HEK293 (cell line): Measurements from ENCODE around the gene PPP1CA.

Source experiments
- CTCF ChIA-PET: fragments of 350-600 bp; formaldehyde crosslinking; extraction: SDS; loops from one replicate; lab custom pipeline; 2021; ENCODE audit warnings: antibody characterized with exemption; lab: Yijun Ruan, JAX
- POLR2A ChIA-PET: fragments of 300-600 bp; formaldehyde crosslinking; extraction: SDS; loops from one replicate; lab custom pipeline; 2020; ENCODE audit warnings: antibody characterized with exemption, inconsistent platforms; lab: Yijun Ruan, JAX
- H3K27ac ChIP-seq: fragments of 200-500 bp; sonication (Bioruptor generic); 2 replicates; pipeline ENCODE4 v1.5.1; 2014; ENCODE audit warnings: low read depth, low read length, control low read depth, inconsistent platforms; ENCODE audit errors: extremely low read depth
- H3K36me3 ChIP-seq, 2 experiments: fragments of 200-500 bp in 1 of 2; sonication (Bioruptor generic) in 1 of 2; 1 replicate in 1 of 2; 2 replicates in 1 of 2; pipeline ENCODE4 v1.5.1; 2014 to 2017; ENCODE audit warnings: inconsistent platforms in 2 of 2, low read length in 2 of 2; ENCODE audit not compliant: control insufficient read depth in 2 of 2, insufficient read depth in 1 of 2
- H3K4me1 ChIP-seq: fragments of 200-500 bp; sonication (Bioruptor generic); 2 replicates; pipeline ENCODE4 v1.5.1; 2014; ENCODE audit warnings: mild to moderate bottlenecking, low read length, inconsistent platforms; ENCODE audit not compliant: control insufficient read depth, insufficient read depth
- H3K4me3 ChIP-seq: 2 replicates; pipeline ENCODE4 v1.5.1; 2011; ENCODE audit warnings: low read depth, mild to moderate bottlenecking, control low read depth, low read length, moderate library complexity
- H3K9me3 ChIP-seq: fragments of 200-500 bp; sonication (Bioruptor generic); 2 replicates; pipeline ENCODE4 v1.5.1; 2014; ENCODE audit warnings: low read depth, low read length, inconsistent platforms; ENCODE audit not compliant: control insufficient read depth, insufficient read depth
- BCL11B ChIP-seq: fragments of 450-650 bp; formaldehyde crosslinking; IDR thresholded peaks from 2 replicates; pipeline ENCODE4 v1.5.1; 2016; ENCODE audit warnings: low read depth, missing biosample characterization, missing genetic modification characterization
- EGR2 ChIP-seq: fragments of 450-650 bp; formaldehyde crosslinking; IDR thresholded peaks from 2 replicates; pipeline ENCODE4 v1.5.1; 2016; ENCODE audit warnings: low read depth, missing biosample characterization, missing genetic modification characterization
- HOXA7 ChIP-seq: sonication (generic); formaldehyde crosslinking; IDR thresholded peaks from 2 replicates; pipeline ENCODE4 v1.8.1; 2022; ENCODE audit warnings: missing genetic modification reagents, borderline replicate concordance
- KLF1 ChIP-seq: fragments of 450-650 bp; formaldehyde crosslinking; IDR thresholded peaks from 2 replicates; pipeline ENCODE4 v1.5.1; 2016; ENCODE audit warnings: missing biosample characterization, missing genetic modification characterization
- OVOL3 ChIP-seq: fragments of 450-650 bp; formaldehyde crosslinking; IDR thresholded peaks from 2 replicates; pipeline ENCODE4 v1.5.1; 2016; ENCODE audit warnings: missing biosample characterization, missing genetic modification characterization
- ZBTB20 ChIP-seq: fragments of 450-650 bp; formaldehyde crosslinking; IDR thresholded peaks from 2 replicates; pipeline ENCODE4 v1.5.1; 2016; ENCODE audit warnings: missing biosample characterization, missing genetic modification characterization
- ZFHX2 ChIP-seq: fragments of 450-650 bp; formaldehyde crosslinking; conservative IDR thresholded peaks from 2 replicates; pipeline ENCODE4 v1.5.1; 2016; ENCODE audit warnings: missing biosample characterization, missing genetic modification characterization
- ZFP69B ChIP-seq: fragments of 450-650 bp; formaldehyde crosslinking; IDR thresholded peaks from 2 replicates; pipeline ENCODE4 v1.5.1; 2016; ENCODE audit warnings: missing biosample characterization, missing genetic modification characterization
- ZIC2 ChIP-seq: fragments of 450-650 bp; formaldehyde crosslinking; IDR thresholded peaks from 2 replicates; pipeline ENCODE4 v1.5.1; 2016; ENCODE audit warnings: missing biosample characterization, missing genetic modification characterization
- ZNF140 ChIP-seq: fragments of 450-650 bp; formaldehyde crosslinking; IDR thresholded peaks from 2 replicates; pipeline ENCODE4 v1.5.1; 2016; ENCODE audit warnings: missing biosample characterization, missing genetic modification characterization
- ZNF155 ChIP-seq: fragments of 450-650 bp; formaldehyde crosslinking; IDR thresholded peaks from 2 replicates; pipeline ENCODE4 v1.5.1; 2016; ENCODE audit warnings: missing biosample characterization, missing genetic modification characterization
- ZNF398 ChIP-seq: fragments of 450-650 bp; formaldehyde crosslinking; IDR thresholded peaks from 2 replicates; pipeline ENCODE4 v1.5.1; 2017; ENCODE audit warnings: missing biosample characterization, missing genetic modification characterization
- ZNF473 ChIP-seq: fragments of 450-650 bp; formaldehyde crosslinking; IDR thresholded peaks from 2 replicates; pipeline ENCODE4 v1.5.1; 2017; ENCODE audit warnings: missing biosample characterization, missing genetic modification characterization
- ZNF596 ChIP-seq: fragments of 450-650 bp; IDR thresholded peaks from 2 replicates; pipeline ENCODE4 v1.5.0; 2018; ENCODE audit warnings: missing biosample characterization, mild to moderate bottlenecking, missing genetic modification characterization, moderate library complexity
- ZNF707 ChIP-seq: fragments of 450-650 bp; formaldehyde crosslinking; IDR thresholded peaks from 2 replicates; pipeline ENCODE4 v1.5.1; 2016; ENCODE audit warnings: missing biosample characterization, missing genetic modification characterization
- ZNF791 ChIP-seq: fragments of 450-650 bp; formaldehyde crosslinking; IDR thresholded peaks from 2 replicates; pipeline ENCODE4 v1.5.1; 2016; ENCODE audit warnings: missing biosample characterization, missing genetic modification characterization
- ZNF837 ChIP-seq: fragments of 450-650 bp; formaldehyde crosslinking; IDR thresholded peaks from 2 replicates; pipeline ENCODE4 v1.5.1; 2016; ENCODE audit warnings: missing biosample characterization, missing genetic modification characterization
- TF ChIP-seq, protein P1 (sequence below): fragments of 450-650 bp; formaldehyde crosslinking; IDR thresholded peaks from 2 replicates; pipeline ENCODE4 v1.5.1; 2016; ENCODE audit warnings: missing biosample characterization, missing genetic modification characterization
- TF ChIP-seq, protein P2 (sequence below): fragments of 450-650 bp; formaldehyde crosslinking; IDR thresholded peaks from 2 replicates; pipeline ENCODE4 v1.5.1; 2016; ENCODE audit warnings: missing biosample characterization, missing genetic modification characterization
- TF ChIP-seq, protein P3 (sequence below): fragments of 450-650 bp; formaldehyde crosslinking; IDR thresholded peaks from 2 replicates; pipeline ENCODE4 v1.5.1; 2016; ENCODE audit warnings: missing biosample characterization, missing genetic modification characterization

The PPP1CA gene

GRCh38 chr11:67366961-67367760 is 34.5 kb downstream of the PPP1CA start:
- ChIA-PET POLR2A (interaction anchor here (0.6 to 1.3 kb wide), 2 partner anchors 12 to 23 kb away, joined by 4 to 6 read pairs; no protein-coding TSS in a partner anchor), CTCF (interaction anchor here (0.7 to 30.4 kb wide), 6 partner anchors 10 to 595 kb away, joined by 3 to 898 read pairs (median 10); partner anchors contain the start of genes CLCF1 and RAD9A)
- TF ChIP-seq ZNF398 (no peak), ZIC2 (tag by site-specific recombination) (peak; percentile 30; the same call in 1 of the 2 replicates), HOXA7 (no peak), OVOL3 (tag by site-specific recombination) (no peak), ZNF837 (tag by site-specific recombination) (no peak), ZNF707 (no peak), ZNF473 (tag by site-specific recombination) (no peak), KLF1 (tag by site-specific recombination) (peak; percentile 95), BCL11B (tag by site-specific recombination) (no peak), ZFHX2 (tag by site-specific recombination) (peak; percentile 85), ZBTB20 (peak; percentile 84), ZFP69B (tag by site-specific recombination) (no peak), ZNF791 (tag by site-specific recombination) (no peak), ZNF596 (tag by site-specific recombination) (no peak), EGR2 (peak; percentile 17; the same call in 1 of the 2 replicates)
- TF ChIP-seq, protein P1, sequence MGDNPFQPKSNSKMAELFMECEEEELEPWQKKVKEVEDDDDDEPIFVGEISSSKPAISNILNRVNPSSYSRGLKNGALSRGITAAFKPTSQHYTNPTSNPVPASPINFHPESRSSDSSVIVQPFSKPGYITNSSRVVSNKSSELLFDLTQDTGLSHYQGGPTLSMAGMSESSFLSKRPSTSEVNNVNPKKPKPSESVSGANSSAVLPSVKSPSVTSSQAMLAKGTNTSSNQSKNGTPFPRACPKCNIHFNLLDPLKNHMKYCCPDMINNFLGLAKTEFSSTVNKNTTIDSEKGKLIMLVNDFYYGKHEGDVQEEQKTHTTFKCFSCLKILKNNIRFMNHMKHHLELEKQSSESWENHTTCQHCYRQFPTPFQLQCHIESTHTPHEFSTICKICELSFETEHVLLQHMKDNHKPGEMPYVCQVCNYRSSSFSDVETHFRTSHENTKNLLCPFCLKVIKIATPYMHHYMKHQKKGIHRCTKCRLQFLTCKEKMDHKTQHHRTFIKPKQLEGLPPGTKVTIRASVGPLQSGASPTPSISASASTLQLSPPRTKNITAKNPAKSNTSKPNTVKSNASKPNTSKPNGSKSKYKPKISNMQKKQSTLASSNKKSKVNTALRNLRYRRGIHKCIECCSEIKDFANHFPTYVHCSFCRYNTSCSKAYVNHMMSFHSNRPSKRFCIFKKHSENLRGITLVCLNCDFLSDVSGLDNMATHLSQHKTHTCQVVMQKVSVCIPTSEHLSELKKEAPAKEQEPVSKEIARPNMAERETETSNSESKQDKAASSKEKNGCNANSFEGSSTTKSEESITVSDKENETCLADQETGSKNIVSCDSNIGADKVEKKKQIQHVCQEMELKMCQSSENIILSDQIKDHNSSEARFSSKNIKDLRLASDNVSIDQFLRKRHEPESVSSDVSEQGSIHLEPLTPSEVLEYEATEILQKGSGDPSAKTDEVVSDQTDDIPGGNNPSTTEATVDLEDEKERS (tag by site-specific recombination) = no peak
- TF ChIP-seq, protein P2, sequence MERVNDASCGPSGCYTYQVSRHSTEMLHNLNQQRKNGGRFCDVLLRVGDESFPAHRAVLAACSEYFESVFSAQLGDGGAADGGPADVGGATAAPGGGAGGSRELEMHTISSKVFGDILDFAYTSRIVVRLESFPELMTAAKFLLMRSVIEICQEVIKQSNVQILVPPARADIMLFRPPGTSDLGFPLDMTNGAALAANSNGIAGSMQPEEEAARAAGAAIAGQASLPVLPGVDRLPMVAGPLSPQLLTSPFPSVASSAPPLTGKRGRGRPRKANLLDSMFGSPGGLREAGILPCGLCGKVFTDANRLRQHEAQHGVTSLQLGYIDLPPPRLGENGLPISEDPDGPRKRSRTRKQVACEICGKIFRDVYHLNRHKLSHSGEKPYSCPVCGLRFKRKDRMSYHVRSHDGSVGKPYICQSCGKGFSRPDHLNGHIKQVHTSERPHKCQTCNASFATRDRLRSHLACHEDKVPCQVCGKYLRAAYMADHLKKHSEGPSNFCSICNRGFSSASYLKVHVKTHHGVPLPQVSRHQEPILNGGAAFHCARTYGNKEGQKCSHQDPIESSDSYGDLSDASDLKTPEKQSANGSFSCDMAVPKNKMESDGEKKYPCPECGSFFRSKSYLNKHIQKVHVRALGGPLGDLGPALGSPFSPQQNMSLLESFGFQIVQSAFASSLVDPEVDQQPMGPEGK (tag by site-specific recombination) = no peak
- Histone ChIP-seq H3K9me3 (no peaks in the 10 kb centered on the region), H3K4me3 (no peak overlapping the region), H3K4me1 (no peaks in the 10 kb centered on the region; the same call in 1 of the 2 replicates), H3K27ac (no peak overlapping the region), H3K36me3 (no peaks in the 10 kb centered on the region)

DNA sequence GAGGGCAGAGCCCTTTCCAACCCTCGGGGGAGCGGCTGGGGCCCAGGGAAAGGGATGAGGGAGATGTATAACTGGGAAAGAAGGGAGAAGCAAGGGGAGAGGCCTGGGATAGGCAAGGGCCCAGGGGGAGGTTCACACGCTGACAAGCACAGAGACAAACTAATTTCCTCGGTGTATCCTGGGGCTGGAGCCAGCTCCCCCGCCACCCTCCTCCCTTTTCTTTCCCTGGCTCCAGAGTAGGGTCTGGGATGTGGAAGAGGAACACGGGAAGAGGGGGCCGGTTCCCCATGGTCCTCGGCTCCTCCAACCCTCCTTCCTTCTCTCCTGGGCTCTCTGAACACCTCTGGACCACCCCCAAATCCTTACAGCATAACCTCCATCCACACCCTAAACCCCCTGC is 35.1 kb downstream of the PPP1CA start:
- ChIA-PET POLR2A (interaction anchor here (2.0 kb wide), 1 partner anchor 13 kb away, joined by 4 read pairs; no protein-coding TSS in a partner anchor), CTCF (interaction anchor here (1.0 to 30.4 kb wide), 5 partner anchors 9 to 49 kb away, joined by 3 to 898 read pairs (median 15); partner anchors contain the start of genes CLCF1 and RAD9A)
- Histone ChIP-seq H3K27ac (no peak overlapping the region), H3K4me1 (no peaks in the 10 kb centered on the region; the same call in 1 of the 2 replicates), H3K36me3 (no peaks in the 10 kb centered on the region), H3K4me3 (no peak overlapping the region), H3K9me3 (no peaks in the 10 kb centered on the region)
- no peak for TF ChIP-seq ZNF140 (tag by site-specific recombination)
- TF ChIP-seq ZNF155 (tag by site-specific recombination) = no peak
- no peak for TF ChIP-seq BCL11B (tag by site-specific recombination)
- TF ChIP-seq, protein P3, sequence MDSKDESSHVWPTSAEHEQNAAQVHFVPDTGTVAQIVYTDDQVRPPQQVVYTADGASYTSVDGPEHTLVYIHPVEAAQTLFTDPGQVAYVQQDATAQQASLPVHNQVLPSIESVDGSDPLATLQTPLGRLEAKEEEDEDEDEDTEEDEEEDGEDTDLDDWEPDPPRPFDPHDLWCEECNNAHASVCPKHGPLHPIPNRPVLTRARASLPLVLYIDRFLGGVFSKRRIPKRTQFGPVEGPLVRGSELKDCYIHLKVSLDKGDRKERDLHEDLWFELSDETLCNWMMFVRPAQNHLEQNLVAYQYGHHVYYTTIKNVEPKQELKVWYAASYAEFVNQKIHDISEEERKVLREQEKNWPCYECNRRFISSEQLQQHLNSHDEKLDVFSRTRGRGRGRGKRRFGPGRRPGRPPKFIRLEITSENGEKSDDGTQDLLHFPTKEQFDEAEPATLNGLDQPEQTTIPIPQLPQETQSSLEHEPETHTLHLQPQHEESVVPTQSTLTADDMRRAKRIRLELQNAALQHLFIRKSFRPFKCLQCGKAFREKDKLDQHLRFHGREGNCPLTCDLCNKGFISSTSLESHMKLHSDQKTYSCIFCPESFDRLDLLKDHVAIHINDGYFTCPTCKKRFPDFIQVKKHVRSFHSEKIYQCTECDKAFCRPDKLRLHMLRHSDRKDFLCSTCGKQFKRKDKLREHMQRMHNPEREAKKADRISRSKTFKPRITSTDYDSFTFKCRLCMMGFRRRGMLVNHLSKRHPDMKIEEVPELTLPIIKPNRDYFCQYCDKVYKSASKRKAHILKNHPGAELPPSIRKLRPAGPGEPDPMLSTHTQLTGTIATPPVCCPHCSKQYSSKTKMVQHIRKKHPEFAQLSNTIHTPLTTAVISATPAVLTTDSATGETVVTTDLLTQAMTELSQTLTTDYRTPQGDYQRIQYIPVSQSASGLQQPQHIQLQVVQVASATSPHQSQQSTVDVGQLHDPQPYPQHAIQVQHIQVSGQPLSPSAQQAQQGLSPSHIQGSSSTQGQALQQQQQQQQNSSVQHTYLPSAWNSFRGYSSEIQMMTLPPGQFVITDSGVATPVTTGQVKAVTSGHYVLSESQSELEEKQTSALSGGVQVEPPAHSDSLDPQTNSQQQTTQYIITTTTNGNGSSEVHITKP (tag by site-specific recombination) = peak; percentile 88
